ENCODE data around the gene ADGRV1.

GRCh38 chr5:90962481-90962880, 403.9 kb downstream of the ADGRV1 start:
- TF ChIP-seq POLR2A (IDR thresholded peaks at IDR 0.05) (no peak), CTCF (IDR thresholded peaks at IDR 0.05) (no peak)
